Tibial artery (tissue), 4 donors: ENCODE data around the gene CEP44.
"Not testable (repeated sequence)": the region's sequence is repeated elsewhere in the genome, so short reads cannot be mapped to it uniquely, and the experiment has no call there.

ENCODE experiments used
- DNase-seq, 2 donors: peaks; one replicate each; pipeline ENCODE4 v3.0.0-alpha.2; 2019
- H3K27ac ChIP-seq, 2 donors: fragments of 200-600 bp; sonication (generic) in 1 of 2; 1 replicate in 1 of 2; 2 replicates in 1 of 2; pipeline ENCODE4 v1.5.1; 2018 to 2019; ENCODE audit warnings: mild to moderate bottlenecking in 1 of 2
- H3K27me3 ChIP-seq, 2 donors: fragments of 200-600 bp; sonication (generic) in 1 of 2; one replicate each; pipeline versions ENCODE4 v1.5.1 to v1.6.0; 2016 to 2019
- H3K36me3 ChIP-seq, 3 donors: fragments of 200-600 bp; sonication (generic) in 2 of 3; one replicate each; pipeline ENCODE4 v1.5.1; 2016 to 2019; ENCODE audit warnings: mild to moderate bottlenecking in 2 of 3
- H3K4me1 ChIP-seq, 4 donors: fragments of 200-600 bp; sonication (generic) in 2 of 4; 1 replicate in 3 of 4; 2 replicates in 1 of 4; pipeline ENCODE4 v1.5.1; 2016 to 2019
- H3K4me3 ChIP-seq, 2 donors: fragments of 200-600 bp; sonication (generic) in 1 of 2; 1 replicate in 1 of 2; 2 replicates in 1 of 2; pipeline ENCODE4 v1.5.1; 2018 to 2019; ENCODE audit warnings: mild to moderate bottlenecking in 2 of 2
- H3K9me3 ChIP-seq, 3 donors: fragments of 200-600 bp; sonication (generic) in 1 of 3; one replicate each; pipeline ENCODE4 v1.5.1; 2016 to 2019
- intact Hi-C: fragments of 100-400 bp; cut with DNase I; formaldehyde crosslinking; loops from one replicate; pipeline ENCODE4 v1.15.0; 2023; ENCODE audit warnings: low total_unique reads
- TF ChIP-seq, protein P1 (sequence below), 2 experiments: fragments of 200-600 bp in 1 of 2; fragments of 450-650 bp in 1 of 2; IDR thresholded peaks; one replicate each; pipeline ENCODE4 v1.5.1; 2017 to 2019; ENCODE audit warnings: antibody characterized with exemption in 2 of 2, mild to moderate bottlenecking in 1 of 2, moderate library complexity in 1 of 2

CEP44 gene

GRCh38 chr4:174369985-174370384, 86.3 kb downstream of the CEP44 start:
- TF ChIP-seq, protein P1, sequence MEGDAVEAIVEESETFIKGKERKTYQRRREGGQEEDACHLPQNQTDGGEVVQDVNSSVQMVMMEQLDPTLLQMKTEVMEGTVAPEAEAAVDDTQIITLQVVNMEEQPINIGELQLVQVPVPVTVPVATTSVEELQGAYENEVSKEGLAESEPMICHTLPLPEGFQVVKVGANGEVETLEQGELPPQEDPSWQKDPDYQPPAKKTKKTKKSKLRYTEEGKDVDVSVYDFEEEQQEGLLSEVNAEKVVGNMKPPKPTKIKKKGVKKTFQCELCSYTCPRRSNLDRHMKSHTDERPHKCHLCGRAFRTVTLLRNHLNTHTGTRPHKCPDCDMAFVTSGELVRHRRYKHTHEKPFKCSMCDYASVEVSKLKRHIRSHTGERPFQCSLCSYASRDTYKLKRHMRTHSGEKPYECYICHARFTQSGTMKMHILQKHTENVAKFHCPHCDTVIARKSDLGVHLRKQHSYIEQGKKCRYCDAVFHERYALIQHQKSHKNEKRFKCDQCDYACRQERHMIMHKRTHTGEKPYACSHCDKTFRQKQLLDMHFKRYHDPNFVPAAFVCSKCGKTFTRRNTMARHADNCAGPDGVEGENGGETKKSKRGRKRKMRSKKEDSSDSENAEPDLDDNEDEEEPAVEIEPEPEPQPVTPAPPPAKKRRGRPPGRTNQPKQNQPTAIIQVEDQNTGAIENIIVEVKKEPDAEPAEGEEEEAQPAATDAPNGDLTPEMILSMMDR (IDR thresholded peaks at IDR 0.05), result no peak
- intact Hi-C loops, result loop anchor here (5.0 kb wide), 1 partner anchor 262 kb away; no protein-coding TSS in a partner anchor
- Histone ChIP-seq H3K4me3 (no peak overlapping the region), H3K9me3 (no peaks in the 10 kb centered on the region), H3K36me3 (no peaks in the 10 kb centered on the region), H3K27ac (no peak overlapping the region), H3K4me1 (no peaks in the 10 kb centered on the region), H3K27me3 (no peaks in the 10 kb centered on the region)
- no peak for DNase-seq

DNA sequence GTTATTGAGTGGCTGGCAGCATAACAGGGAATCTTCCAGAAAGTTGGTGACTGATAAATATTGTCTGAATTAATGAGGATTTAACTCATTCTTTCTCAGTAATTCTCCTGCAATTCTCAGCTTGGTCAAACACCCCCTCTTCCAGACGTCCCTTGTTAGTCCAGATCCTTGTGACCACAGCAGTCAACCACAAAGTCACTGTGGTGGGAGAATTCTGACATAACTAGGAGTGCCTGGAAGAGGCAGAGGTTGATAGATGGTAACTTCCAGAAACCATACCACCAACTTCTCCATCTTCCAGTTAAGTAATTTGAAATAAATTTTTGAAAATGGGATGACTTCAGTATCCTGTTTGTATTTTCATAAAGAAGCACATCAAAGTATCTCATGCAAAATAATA, 90.1 kb downstream of the CEP44 start:
- intact Hi-C loops, result no loop called here

DNA sequence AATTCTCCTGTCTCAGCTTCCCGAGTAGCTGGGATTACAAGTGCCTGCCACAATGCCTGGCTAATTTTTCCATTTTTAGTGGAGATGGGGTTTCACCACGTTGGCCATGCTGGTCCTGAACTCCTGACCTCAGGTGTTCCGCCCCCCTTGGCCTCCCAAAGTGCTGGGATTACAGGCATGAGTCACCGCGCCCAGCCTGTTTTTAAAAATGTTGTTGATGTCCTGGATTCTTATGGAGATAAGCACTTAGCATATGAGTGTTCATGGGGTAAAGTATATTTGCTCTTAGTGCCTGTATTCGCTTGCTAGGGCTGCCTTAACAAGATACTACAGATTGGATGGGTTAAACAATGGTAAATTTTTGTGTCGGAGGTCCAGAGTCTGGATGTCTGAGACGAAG, 91.7 kb downstream of the CEP44 start:
- H3K36me3 ChIP-seq, result no peaks in the 10 kb centered on the region
- DNase-seq, result no peak
- TF ChIP-seq, protein P1 (IDR thresholded peaks at IDR 0.05), result no peak
- H3K9me3 ChIP-seq, result no peaks in the 10 kb centered on the region
- no peak overlapping the region for H3K27ac ChIP-seq
- no peaks in the 10 kb centered on the region for H3K27me3 ChIP-seq
- no peaks in the 10 kb centered on the region for H3K4me1 ChIP-seq
- no peak overlapping the region for H3K4me3 ChIP-seq
- intact Hi-C loops, result no loop called here

More for the DNA sequence above, 90.1 kb downstream of the CEP44 start:
- Histone ChIP-seq H3K4me3 (no peak overlapping the region), H3K36me3 (no peaks in the 10 kb centered on the region), H3K9me3 (no peaks in the 10 kb centered on the region), H3K4me1 (no peaks in the 10 kb centered on the region), H3K27me3 (no peaks in the 10 kb centered on the region), H3K27ac (no peak overlapping the region)
- DNase-seq, result no peak
- TF ChIP-seq, protein P1 (IDR thresholded peaks at IDR 0.05), result no peak

- Histone ChIP-seq H3K4me3 (no peak overlapping the region), H3K27ac (no peak overlapping the region), H3K9me3 (no peaks in the 10 kb centered on the region), H3K36me3 (no peaks in the 10 kb centered on the region), H3K4me1 (no peaks in the 10 kb centered on the region), H3K27me3 (no peaks in the 10 kb centered on the region)
- TF ChIP-seq, protein P1 (IDR thresholded peaks at IDR 0.05), result no peak
- intact Hi-C loops, result no loop called here
- DNase-seq, result no peak
Observed at GRCh38 chr4:174377613-174378012, 93.9 kb downstream of the CEP44 start.

GRCh38 chr4:174378951-174379350, 95.2 kb downstream of the CEP44 start:
- H3K4me3 ChIP-seq, result no peak overlapping the region
- no peaks in the 10 kb centered on the region for H3K4me1 ChIP-seq
- TF ChIP-seq, protein P1 (IDR thresholded peaks at IDR 0.05), result no peak
- no peak for DNase-seq
- intact Hi-C loops, result no loop called here
- H3K27ac ChIP-seq, result no peak overlapping the region
- no peaks in the 10 kb centered on the region for H3K9me3 ChIP-seq
- H3K27me3 ChIP-seq, result no peaks in the 10 kb centered on the region
- H3K36me3 ChIP-seq, result no peaks in the 10 kb centered on the region

DNA sequence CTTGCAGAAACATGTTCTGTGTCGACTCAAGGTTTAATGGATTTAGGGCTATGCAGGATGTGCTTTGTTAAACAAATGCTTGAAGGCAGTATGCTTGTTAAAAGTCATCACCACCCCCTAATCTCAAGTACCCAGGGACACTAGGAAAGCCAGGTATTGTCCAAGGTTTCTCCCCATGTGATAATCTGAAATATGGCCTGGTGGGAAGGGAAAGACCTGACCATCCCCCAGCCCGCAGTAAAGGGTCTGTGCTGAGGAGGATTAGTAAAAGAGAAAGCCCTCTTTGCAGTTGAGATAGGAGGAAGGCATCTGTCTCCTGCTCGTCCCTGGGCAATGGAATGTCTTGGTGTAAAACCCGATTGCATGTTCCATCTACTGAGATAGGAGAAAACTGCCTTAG, 96.5 kb downstream of the CEP44 start:
- intact Hi-C loops, H3K4me3 ChIP-seq, H3K36me3 ChIP-seq, H3K4me1 ChIP-seq, H3K27me3 ChIP-seq, DNase-seq, H3K9me3 ChIP-seq, H3K27ac ChIP-seq: not testable (repeated sequence)
